HL-60 (cell line): ENCODE results near the gene TTC4.

Experiments
- DNase-seq, 2 experiments: peaks; one replicate each; pipeline ENCODE4 v3.0.0-alpha.2; 2010 to 2020; ENCODE audit warnings: low read depth in 1 of 2, low spot score in 1 of 2
- H3K27ac ChIP-seq: fragments of 250-450 bp; sonication (Bioruptor Pico); replicated peaks from 2 replicates; pipeline ENCODE4 v1.5.1; 2020; ENCODE audit warnings: mild to moderate bottlenecking, moderate library complexity
- H3K27me3 ChIP-seq: fragments of 250-450 bp; sonication (Bioruptor Pico); 2 replicates; pipeline ENCODE4 v1.5.1; 2021; ENCODE audit warnings: mild to moderate bottlenecking, moderate library complexity; ENCODE audit not compliant: insufficient read depth, poor library complexity, severe bottlenecking
- H3K4me3 ChIP-seq: replicated peaks from 2 replicates; pipeline ENCODE4 v1.5.1; 2011; ENCODE audit warnings: mild to moderate bottlenecking, control low read depth, low read length; ENCODE audit not compliant: insufficient read depth
- CTCF ChIP-seq: IDR thresholded peaks from one replicate; pipeline ENCODE4 v1.5.1; 2011; ENCODE audit warnings: low read length, control low read depth, inconsistent platforms; ENCODE audit not compliant: insufficient read depth
- GABPA ChIP-seq: IDR thresholded peaks from 2 replicates; pipeline ENCODE4 v1.6.1; 2012; ENCODE audit warnings: low read depth
- POLR2AphosphoS5 ChIP-seq: IDR thresholded peaks from 2 replicates; pipeline ENCODE4 v1.6.1; 2012; ENCODE audit warnings: low read depth
- REST ChIP-seq: IDR thresholded peaks from 2 replicates; pipeline ENCODE4 v1.6.1; 2012; ENCODE audit warnings: low read depth; ENCODE audit not compliant: insufficient replicate concordance
- SPI1 ChIP-seq: IDR thresholded peaks from 2 replicates; pipeline ENCODE4 v1.6.1; 2012; ENCODE audit warnings: low read depth, mild to moderate bottlenecking, borderline replicate concordance

TTC4 gene

GRCh38 chr1:54782156-54782555 is 66.5 kb downstream of the TTC4 start:
- no peak for TF ChIP-seq REST
- TF ChIP-seq CTCF, result no peak
- no peak for TF ChIP-seq POLR2AphosphoS5
- no peak for TF ChIP-seq GABPA
- TF ChIP-seq SPI1, result no peak
- no peak overlapping the region for H3K27ac ChIP-seq
- H3K27me3 ChIP-seq, result no peaks in the 10 kb centered on the region
- DNase-seq, result no peak
- H3K4me3 ChIP-seq, result no peak overlapping the region

GRCh38 chr1:54782588-54782987 is 66.9 kb downstream of the TTC4 start:
- no peak for DNase-seq
- Histone ChIP-seq H3K27me3 (no peaks in the 10 kb centered on the region), H3K27ac (no peak overlapping the region), H3K4me3 (no peak overlapping the region)
- TF ChIP-seq GABPA (no peak), REST (no peak), POLR2AphosphoS5 (no peak), SPI1 (no peak), CTCF (no peak)

- no peak for TF ChIP-seq CTCF
- no peak for TF ChIP-seq REST
- no peak for TF ChIP-seq GABPA
- TF ChIP-seq POLR2AphosphoS5, result no peak
- TF ChIP-seq SPI1, result no peak
- H3K27ac ChIP-seq, result no peak overlapping the region
- no peak for DNase-seq
- no peak overlapping the region for H3K4me3 ChIP-seq
- no peaks in the 10 kb centered on the region for H3K27me3 ChIP-seq
Observed at GRCh38 chr1:54784066-54784465, 68.4 kb downstream of the TTC4 start.
